OCI-LY3 (cell line): ENCODE measurements around the gene STAU1.

Experiments
- H2AFZ ChIP-seq: fragments of 200-600, 300-600 bp; shearing (Covaris generic); 2 replicates; pipeline ENCODE4 v1.6.0; 2014; ENCODE audit warnings: antibody characterized with exemption, low read depth, low read length
- H3K27ac ChIP-seq: fragments of 200-600, 300-600 bp; sonication (generic); 2 replicates; pipeline ENCODE4 v1.5.1; 2014; ENCODE audit warnings: mild to moderate bottlenecking, low read length, moderate library complexity, mixed read lengths
- H3K27me3 ChIP-seq: fragments of 200-600, 300-600 bp; sonication (generic); 2 replicates; pipeline ENCODE4 v1.6.1; 2014; ENCODE audit warnings: low read depth, low read length, mixed read lengths
- H3K36me3 ChIP-seq: fragments of 200-600, 300-600 bp; sonication (generic); replicated peaks from 2 replicates; pipeline ENCODE3; 2014; ENCODE audit warnings: low read depth, low read length, mixed read lengths
- H3K4me1 ChIP-seq: fragments of 300-600, 200-600 bp; sonication (generic); 2 replicates; pipeline ENCODE4 v1.6.1; 2014; ENCODE audit warnings: low read length, mixed read lengths
- H3K4me2 ChIP-seq: fragments of 200-600, 300-600 bp; sonication (generic); 2 replicates; pipeline ENCODE4 v1.6.1; 2014; ENCODE audit warnings: low read length, mixed read lengths
- H3K4me3 ChIP-seq: fragments of 300-600, 200-600 bp; sonication (generic); 2 replicates; pipeline ENCODE4 v1.5.1; 2014; ENCODE audit warnings: antibody characterized with exemption, mild to moderate bottlenecking, low read length, moderate library complexity
- H3K79me2 ChIP-seq: fragments of 300-600, 200-600 bp; shearing (Covaris generic); 2 replicates; pipeline ENCODE4 v1.6.1; 2014; ENCODE audit warnings: mild to moderate bottlenecking, low read length, mixed read lengths
- H3K9ac ChIP-seq: fragments of 300-600, 200-600 bp; shearing (Covaris generic); 2 replicates; pipeline ENCODE4 v1.6.0; 2014; ENCODE audit warnings: mild to moderate bottlenecking, low read length, moderate library complexity
- H3K9me3 ChIP-seq: fragments of 200-600, 300-600 bp; shearing (Covaris generic); 2 replicates; pipeline ENCODE4 v1.6.1; 2014; ENCODE audit warnings: low read length, mixed read lengths; ENCODE audit not compliant: insufficient read depth
- H4K20me1 ChIP-seq: fragments of 200-600, 300-600 bp; sonication (generic); 2 replicates; pipeline ENCODE4 v1.6.1; 2016; ENCODE audit warnings: low read length, mixed read lengths; ENCODE audit not compliant: insufficient read depth
- CTCF ChIP-seq: fragments of 200-600, 300-600 bp; sonication (generic); IDR thresholded peaks from 2 replicates; pipeline ENCODE4 v1.5.1; 2014; ENCODE audit warnings: antibody characterized with exemption, low read length, low read depth
- EZH2phosphoT487 ChIP-seq: fragments of 200-600 bp; shearing (Covaris generic); IDR thresholded peaks from 2 replicates; pipeline ENCODE4 v1.6.1; 2018; ENCODE audit warnings: antibody characterized with exemption, mixed run types, low read depth

STAU1 gene

GRCh38 chr20:49183444-49183843, 4.7 kb downstream of the STAU1 start:
- H2AFZ ChIP-seq = no peak overlapping the region
- H3K4me2 ChIP-seq = no peak overlapping the region
- TF ChIP-seq EZH2phosphoT487 = no peak
- no peak for TF ChIP-seq CTCF
- no peaks in the 10 kb centered on the region for H3K9me3 ChIP-seq
- peaks cover 26% of the 10 kb centered on the region for H3K4me1 ChIP-seq
- no peak overlapping the region for H3K27ac ChIP-seq
- peaks cover 81% of the 10 kb centered on the region for H4K20me1 ChIP-seq
- peaks cover 95% of the 10 kb centered on the region for H3K79me2 ChIP-seq
- H3K27me3 ChIP-seq = no peaks in the 10 kb centered on the region
- H3K36me3 ChIP-seq = peaks cover 7% of the 10 kb centered on the region
- H3K4me3 ChIP-seq = no peak overlapping the region
- no peak overlapping the region for H3K9ac ChIP-seq

GRCh38 chr20:49181265-49181877, 6.8 kb downstream of the STAU1 start:
- Histone ChIP-seq H3K9me3 (no peaks in the 10 kb centered on the region), H3K27me3 (no peaks in the 10 kb centered on the region), H3K9ac (no peak overlapping the region), H3K4me1 (peaks cover 27% of the 10 kb centered on the region), H3K36me3 (peaks cover 13% of the 10 kb centered on the region), H3K27ac (no peak overlapping the region), H4K20me1 (peaks cover 76% of the 10 kb centered on the region), H2AFZ (no peak overlapping the region), H3K79me2 (peaks cover 98% of the 10 kb centered on the region), H3K4me3 (no peak overlapping the region), H3K4me2 (no peak overlapping the region)
- no peak for TF ChIP-seq CTCF
- TF ChIP-seq EZH2phosphoT487 = no peak

- Histone ChIP-seq H2AFZ (no peak overlapping the region), H3K79me2 (peaks cover 96% of the 10 kb centered on the region), H4K20me1 (peaks cover 63% of the 10 kb centered on the region), H3K27ac (no peak overlapping the region), H3K9ac (no peak overlapping the region), H3K4me2 (no peak overlapping the region), H3K36me3 (peaks cover 11% of the 10 kb centered on the region), H3K4me3 (no peak overlapping the region), H3K4me1 (peaks cover 16% of the 10 kb centered on the region), H3K9me3 (no peaks in the 10 kb centered on the region), H3K27me3 (no peaks in the 10 kb centered on the region)
- no peak for TF ChIP-seq EZH2phosphoT487
- no peak for TF ChIP-seq CTCF
Measured at GRCh38 chr20:49179368-49180277, 8.5 kb downstream of the STAU1 start.

- H2AFZ ChIP-seq = no peak overlapping the region
- H3K79me2 ChIP-seq = peaks cover 91% of the 10 kb centered on the region
- H4K20me1 ChIP-seq = peaks cover 43% of the 10 kb centered on the region
- H3K36me3 ChIP-seq = peaks cover 32% of the 10 kb centered on the region
- no peak for TF ChIP-seq EZH2phosphoT487
- no peak for TF ChIP-seq CTCF
- H3K4me1 ChIP-seq = peaks cover 9% of the 10 kb centered on the region
- no peak overlapping the region for H3K27ac ChIP-seq
- no peaks in the 10 kb centered on the region for H3K9me3 ChIP-seq
- no peaks in the 10 kb centered on the region for H3K27me3 ChIP-seq
- H3K4me2 ChIP-seq = no peak overlapping the region
- H3K4me3 ChIP-seq = no peak overlapping the region
- no peak overlapping the region for H3K9ac ChIP-seq
Measured at GRCh38 chr20:49174183-49174582, 14.0 kb downstream of the STAU1 start.
